Neural cell (in vitro differentiated cells): Measurements from ENCODE around the gene C2CD2. TPM values are rescaled to one million over a fixed set of nuclear protein-coding genes. Genes with fewer than 3 reads are reported as not detected.

Experiments
- H2AFZ ChIP-seq: fragments of 200-600, 300-800 bp; sonication (generic), shearing (Covaris generic); 2 replicates; pipeline ENCODE4 v1.6.0; 2014; ENCODE audit warnings: low read depth, mild to moderate bottlenecking, antibody characterized with exemption, low read length, moderate library complexity
- H3F3A ChIP-seq: fragments of 200-600 bp; shearing (Covaris generic); 2 replicates; pipeline ENCODE4 v1.6.1; 2016; ENCODE audit warnings: mild to moderate bottlenecking, moderate library complexity, mixed read lengths, antibody characterized with exemption, low read length; ENCODE audit not compliant: insufficient read depth, poor library complexity, severe bottlenecking
- H3K27ac ChIP-seq: fragments of 200-600, 300-800 bp; sonication (generic), shearing (Covaris generic); 2 replicates; pipeline ENCODE4 v1.5.1; 2014; ENCODE audit warnings: mild to moderate bottlenecking, low read length, moderate library complexity
- H3K27me3 ChIP-seq: fragments of 300-800, 200-600 bp; sonication (generic), shearing (Covaris generic); 2 replicates; pipeline ENCODE4 v1.6.0; 2014; ENCODE audit warnings: mild to moderate bottlenecking, low read depth, low read length, moderate library complexity; ENCODE audit not compliant: insufficient read depth
- H3K36me3 ChIP-seq: fragments of 300-800, 200-600 bp; sonication (generic), shearing (Covaris generic); 2 replicates; pipeline ENCODE4 v1.5.1; 2014; ENCODE audit warnings: mild to moderate bottlenecking, antibody characterized with exemption, low read length, moderate library complexity; ENCODE audit not compliant: insufficient read depth
- H3K4me2 ChIP-seq: fragments of 300-800, 200-600 bp; sonication (generic), shearing (Covaris generic); 2 replicates; pipeline ENCODE4 v1.6.0; 2014; ENCODE audit warnings: mild to moderate bottlenecking, low read length
- H3K4me3 ChIP-seq: fragments of 300-800, 200-600 bp; sonication (generic), shearing (Covaris generic); 2 replicates; pipeline ENCODE4 v1.5.1; 2014; ENCODE audit warnings: mild to moderate bottlenecking, low read length, moderate library complexity
- H3K79me2 ChIP-seq: fragments of 200-600 bp; shearing (Covaris generic); replicated peaks from 2 replicates; pipeline ENCODE4 v1.6.0; 2014; ENCODE audit warnings: mild to moderate bottlenecking, low read length, moderate library complexity; ENCODE audit not compliant: insufficient read depth
- H3K9ac ChIP-seq: fragments of 300-800, 200-600 bp; sonication (generic), shearing (Covaris generic); 2 replicates; pipeline ENCODE4 v1.6.1; 2016; ENCODE audit warnings: mild to moderate bottlenecking, low read length, mixed read lengths
- H3K9me2 ChIP-seq: fragments of 200-600 bp; shearing (Covaris generic); 2 replicates; pipeline ENCODE4 v1.6.1; 2016; ENCODE audit warnings: mild to moderate bottlenecking, low read length, mixed read lengths; ENCODE audit not compliant: insufficient read depth
- H3K9me3 ChIP-seq: fragments of 200-600, 300-800 bp; sonication (generic), shearing (Covaris generic); 2 replicates; pipeline ENCODE4 v1.6.1; 2016; ENCODE audit warnings: mild to moderate bottlenecking, mixed run types, low read length, moderate library complexity, mixed read lengths
- H4K20me1 ChIP-seq: fragments of 200-600 bp; shearing (Covaris generic); 2 replicates; pipeline ENCODE4 v1.6.1; 2016; ENCODE audit warnings: mild to moderate bottlenecking, mixed run types; ENCODE audit not compliant: insufficient read depth
- CTCF ChIP-seq: fragments of 450-650 bp; IDR thresholded peaks from 2 replicates; pipeline ENCODE4 v1.5.1; 2014; ENCODE audit warnings: antibody characterized with exemption, mild to moderate bottlenecking, moderate library complexity; ENCODE audit not compliant: poor library complexity, severe bottlenecking
- EP300 ChIP-seq: fragments of 450-650 bp; conservative IDR thresholded peaks from 2 replicates; pipeline ENCODE4 v1.6.1; 2014; ENCODE audit warnings: antibody characterized with exemption, mild to moderate bottlenecking, moderate library complexity; ENCODE audit not compliant: poor library complexity, severe bottlenecking
- EZH2 ChIP-seq: fragments of 200-600, 300-800 bp; shearing (Covaris generic), sonication (generic); IDR thresholded peaks from 2 replicates; pipeline ENCODE4 v1.6.1; 2014; ENCODE audit warnings: antibody characterized with exemption, low read length, borderline replicate concordance, mild to moderate bottlenecking; ENCODE audit not compliant: insufficient read depth, poor library complexity, severe bottlenecking
- MXI1 ChIP-seq: fragments of 450-650 bp; conservative IDR thresholded peaks from 2 replicates; pipeline ENCODE4 v1.6.1; 2014; ENCODE audit warnings: antibody characterized with exemption, mild to moderate bottlenecking; ENCODE audit not compliant: poor library complexity, severe bottlenecking
- POLR2AphosphoS5 ChIP-seq: IDR thresholded peaks from 2 replicates; pipeline ENCODE4 v1.6.1; 2012
- RAD21 ChIP-seq: fragments of 450-650 bp; conservative IDR thresholded peaks from 2 replicates; pipeline ENCODE4 v1.6.1; 2014; ENCODE audit warnings: antibody characterized with exemption, mild to moderate bottlenecking, moderate library complexity
- REST ChIP-seq: IDR thresholded peaks from 2 replicates; pipeline ENCODE4 v1.6.1; 2012; ENCODE audit warnings: borderline replicate concordance
- SMC3 ChIP-seq: fragments of 450-650 bp; conservative IDR thresholded peaks from 2 replicates; pipeline ENCODE4 v1.6.1; 2014; ENCODE audit warnings: antibody characterized with exemption, mild to moderate bottlenecking, moderate library complexity; ENCODE audit not compliant: poor library complexity
- TAF1 ChIP-seq: IDR thresholded peaks from 2 replicates; pipeline ENCODE4 v1.6.1; 2012; ENCODE audit warnings: low read depth
- polyA plus RNA-seq: library from polyadenylated mRNA; depleted of rRNA; stranded (reverse); fragments of >200 nt; gene quantifications from 2 replicates; pipeline ENCODE4 v1.2.3, GENCODE V29; 2014

Gene C2CD2
- polyA plus RNA-seq, 1 donor from 2014 or later, result 0.88 TPM

- Histone ChIP-seq H3K9me2 (no peaks in the 10 kb centered on the region), H3K27ac (no peak overlapping the region), H3K4me2 (no peak overlapping the region), H3K4me3 (no peak overlapping the region), H3K36me3 (no peaks in the 10 kb centered on the region), H3K9ac (no peak overlapping the region), H2AFZ (no peak overlapping the region), H3K79me2 (no peaks in the 10 kb centered on the region), H3K27me3 (no peaks in the 10 kb centered on the region), H3F3A (no peaks in the 10 kb centered on the region), H3K9me3 (no peaks in the 10 kb centered on the region), H4K20me1 (no peaks in the 10 kb centered on the region)
- TF ChIP-seq REST (no peak), MXI1 (no peak), EP300 (no peak), POLR2AphosphoS5 (no peak)
Observed at GRCh38 chr21:41929248-41929647, 24.6 kb downstream of the C2CD2 start.

- no peaks in the 10 kb centered on the region for H3K79me2 ChIP-seq
- H3K9ac ChIP-seq, result no peak overlapping the region
- H3K4me2 ChIP-seq, result no peak overlapping the region
- H3K36me3 ChIP-seq, result no peaks in the 10 kb centered on the region
- no peak overlapping the region for H3K4me3 ChIP-seq
- H3K9me3 ChIP-seq, result no peaks in the 10 kb centered on the region
- H3K9me2 ChIP-seq, result no peaks in the 10 kb centered on the region
- H2AFZ ChIP-seq, result no peak overlapping the region
- H4K20me1 ChIP-seq, result no peaks in the 10 kb centered on the region
- H3F3A ChIP-seq, result no peaks in the 10 kb centered on the region
- TF ChIP-seq MXI1, result no peak
- no peak for TF ChIP-seq CTCF
- no peak for TF ChIP-seq EP300
- TF ChIP-seq TAF1, result no peak
- TF ChIP-seq REST, result no peak
- no peak for TF ChIP-seq SMC3
- TF ChIP-seq POLR2AphosphoS5, result no peak
- no peak for TF ChIP-seq EZH2
- no peak for TF ChIP-seq RAD21
- no peak overlapping the region for H3K27ac ChIP-seq
- no peaks in the 10 kb centered on the region for H3K27me3 ChIP-seq
Observed at GRCh38 chr21:41928621-41929220, 25.1 kb downstream of the C2CD2 start.
